ENCODE data around the gene CTDSP2.
A peak's percentile ranks its signal among the peaks of the same experiment; 100 is the strongest.
"Not testable (repeated sequence)": the region's sequence is repeated elsewhere in the genome, so short reads cannot be mapped to it uniquely, and the experiment has no call there.

CTDSP2 gene

DNA sequence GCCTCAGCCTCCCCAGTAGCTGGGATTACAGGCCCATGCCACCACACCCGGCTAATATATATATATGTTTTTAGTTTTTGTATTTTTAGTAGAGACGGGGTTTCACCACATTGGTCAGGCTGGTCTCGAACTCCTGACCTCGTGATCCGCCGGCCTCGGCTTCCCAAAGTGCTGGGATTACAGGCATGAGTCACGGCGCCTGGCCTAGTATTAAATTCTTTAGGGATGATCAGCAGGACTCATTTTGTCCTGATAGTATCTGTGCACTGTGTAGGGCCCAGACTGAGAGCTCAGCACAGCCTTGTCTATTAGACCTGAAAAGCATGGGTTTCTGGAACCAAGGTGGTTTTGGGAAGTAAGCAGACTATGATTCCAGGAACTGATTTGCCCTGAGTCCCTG, 34.5 kb upstream of the CTDSP2 start:
- peak; percentile 26 for DNase-seq

DNA sequence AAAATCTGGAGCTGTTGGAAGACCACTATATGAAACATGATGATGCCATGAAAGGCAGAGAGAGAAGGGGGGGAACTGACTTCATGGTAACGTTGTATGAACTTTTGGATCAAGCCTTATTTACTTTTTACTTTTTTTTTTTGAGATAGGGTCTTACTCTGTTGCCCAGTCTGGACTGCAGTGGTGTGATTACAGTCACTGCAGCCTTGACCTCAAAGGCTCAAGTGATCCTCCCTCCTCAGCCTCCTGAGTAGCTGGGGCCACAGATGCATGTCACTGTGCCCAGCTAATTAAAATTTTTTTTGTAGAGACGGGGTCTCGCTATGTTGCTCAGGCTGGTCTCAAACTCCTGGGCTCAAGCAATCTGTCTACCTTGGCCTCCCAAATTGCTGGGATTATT, 31.3 kb upstream of the CTDSP2 start:
- DNase-seq: no peak

DNA sequence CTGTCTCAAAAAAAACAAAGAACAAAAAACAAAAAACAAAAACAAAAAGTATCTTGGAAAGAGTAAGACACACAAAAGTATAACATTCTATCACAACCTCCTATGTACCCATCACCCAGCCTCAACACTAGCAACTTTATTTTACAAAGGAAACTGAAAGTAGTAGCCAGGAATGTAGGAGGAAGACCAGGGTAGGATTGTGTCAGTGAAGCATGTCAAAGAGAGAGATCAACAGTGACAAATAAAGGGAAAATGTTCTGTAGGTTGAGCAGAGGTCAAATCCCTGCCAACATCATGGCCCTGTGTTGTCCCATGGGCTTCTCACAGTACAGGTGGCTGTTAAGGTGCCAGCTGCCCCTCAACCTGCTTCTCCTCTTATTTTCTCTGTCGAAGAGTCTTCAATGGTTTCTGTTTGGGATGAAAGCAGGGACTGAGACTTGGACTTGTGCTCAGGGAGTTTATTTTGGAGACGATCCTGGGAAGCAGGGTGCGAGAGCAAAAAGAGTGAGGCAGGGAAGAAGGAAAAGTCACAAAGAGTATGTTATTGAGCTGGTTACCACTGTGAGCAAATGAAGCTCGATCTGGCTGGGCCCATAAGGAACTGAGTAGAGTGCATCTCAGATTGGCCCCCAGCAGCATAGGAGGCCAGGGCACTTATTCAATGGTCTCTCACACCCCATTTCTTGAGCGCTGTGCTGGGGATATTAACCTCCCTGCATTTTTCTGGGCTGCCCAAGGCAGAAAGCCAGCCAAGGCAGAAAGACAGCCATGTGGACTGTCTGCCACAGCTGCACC, 29.4 kb upstream of the CTDSP2 start:
- DNase-seq: no peak

GRCh38 chr12:57874166-57875108, 27.9 kb upstream of the CTDSP2 start:
- DNase-seq: no peak

GRCh38 chr12:57872362-57872761, 25.8 kb upstream of the CTDSP2 start:
- no peak for DNase-seq

- DNase-seq: no peak
Measured at GRCh38 chr12:57869927-57870318, 23.4 kb upstream of the CTDSP2 start.

GRCh38 chr12:57869298-57869926, 22.9 kb upstream of the CTDSP2 start:
- no peak for DNase-seq

GRCh38 chr12:57868851-57869268, 22.3 kb upstream of the CTDSP2 start:
- DNase-seq: no peak

DNA sequence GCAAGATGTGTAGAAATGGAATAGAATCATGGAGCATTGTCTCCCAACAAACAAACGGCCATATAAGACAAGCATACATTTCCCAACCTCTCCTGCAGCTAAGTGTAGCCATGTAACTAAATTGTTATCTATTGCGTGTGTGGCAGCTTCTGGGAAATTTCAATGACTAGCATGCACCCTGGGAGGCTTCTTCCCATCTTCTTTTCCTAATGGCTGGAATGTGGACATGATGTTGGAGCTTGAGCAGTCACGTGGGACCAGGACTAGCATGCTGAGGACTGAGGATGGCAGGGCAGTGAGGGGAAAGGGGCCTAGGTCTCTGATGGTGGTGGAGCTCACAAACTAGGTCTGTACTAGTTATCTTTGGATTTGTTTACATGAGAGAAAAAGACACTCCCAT, 21.7 kb upstream of the CTDSP2 start:
- DNase-seq: no peak

GRCh38 chr12:57866308-57867019, 19.9 kb upstream of the CTDSP2 start:
- DNase-seq: no peak

DNA sequence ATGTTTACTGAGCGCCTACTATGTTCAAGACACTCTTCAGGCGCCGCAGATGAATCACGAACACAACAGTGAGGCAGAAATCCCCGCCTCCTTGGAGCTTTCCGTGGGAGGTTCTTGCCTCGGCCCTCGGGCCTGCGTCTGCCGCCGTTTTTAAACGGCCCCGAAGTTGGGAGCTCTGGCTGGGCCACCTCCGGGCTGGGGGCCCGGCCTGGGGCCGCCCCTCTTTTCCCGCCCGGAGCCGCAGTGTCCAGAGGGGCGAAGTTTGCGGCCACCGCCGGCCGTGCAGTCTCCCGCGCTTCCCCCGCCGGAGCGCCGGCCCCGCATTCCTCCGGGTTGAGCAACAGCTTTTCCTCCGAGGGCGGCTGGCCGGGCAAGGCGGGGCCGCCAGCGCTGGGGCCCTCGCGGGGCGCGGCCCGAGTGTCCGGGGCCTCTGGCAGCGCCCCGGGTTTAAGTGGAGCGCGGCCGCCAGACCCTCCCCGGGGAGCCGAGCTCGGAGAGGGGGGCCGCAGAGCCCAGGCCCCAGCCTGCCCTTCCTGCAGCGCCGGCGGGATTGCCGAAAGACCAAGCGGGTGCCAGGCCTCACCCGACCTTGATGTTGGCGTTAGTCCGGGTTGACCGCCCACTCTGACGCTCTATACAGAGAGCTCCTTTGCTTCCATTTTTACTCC, 18.7 kb upstream of the CTDSP2 start:
- peak; percentile 58 for DNase-seq

DNA sequence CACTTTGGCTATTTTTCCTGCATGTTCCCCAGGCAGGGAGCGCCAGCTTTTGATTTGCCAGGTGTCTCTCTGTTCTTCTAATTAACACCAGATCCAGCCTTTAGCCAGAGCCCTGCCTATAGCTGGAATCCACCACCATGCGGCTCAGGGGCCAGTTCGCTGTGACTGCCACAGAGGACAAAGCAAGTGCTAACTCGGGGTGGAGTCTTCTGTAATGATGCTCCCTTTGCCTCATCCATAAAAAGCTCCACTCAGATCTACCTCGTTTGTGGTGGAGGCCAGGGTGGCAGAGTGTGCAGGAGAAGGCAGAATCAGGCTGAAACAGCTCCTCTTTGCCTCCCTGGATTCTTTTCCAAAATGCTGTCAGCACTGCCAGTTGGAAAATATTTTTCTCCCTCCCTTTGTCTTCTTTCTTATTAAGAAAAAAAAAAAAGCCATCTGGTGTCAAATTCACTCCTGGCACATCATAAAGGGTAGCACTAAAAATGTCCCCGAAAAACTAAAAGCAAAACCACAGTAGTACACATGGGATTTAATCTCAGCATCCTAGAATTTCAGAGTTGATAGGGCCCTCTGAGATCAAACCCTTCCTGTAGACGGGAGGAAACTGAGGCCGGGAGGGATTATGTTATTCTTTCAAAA, 18.0 kb upstream of the CTDSP2 start:
- DNase-seq: no peak

DNA sequence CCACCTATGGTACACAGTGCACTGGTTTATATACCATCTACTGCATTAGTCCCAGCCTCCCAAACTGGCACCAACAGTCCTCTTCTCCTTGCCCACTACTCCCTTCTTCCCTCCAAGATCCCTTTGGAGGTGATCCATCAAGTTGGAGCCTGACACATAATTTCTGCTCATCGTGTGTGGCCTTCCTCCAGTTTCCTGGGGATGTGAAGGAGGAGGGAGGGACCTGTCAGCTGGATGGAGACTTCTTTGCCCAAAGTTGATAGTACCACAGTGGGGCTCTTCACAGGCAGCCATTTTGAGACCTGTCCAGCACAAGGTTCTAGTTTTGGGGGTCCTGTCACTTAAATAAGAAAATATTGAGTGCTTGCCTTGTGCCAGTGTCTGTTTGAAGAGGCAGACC, 17.1 kb upstream of the CTDSP2 start:
- DNase-seq: no peak

GRCh38 chr12:57861967-57862366, 15.4 kb upstream of the CTDSP2 start:
- no peak for DNase-seq

- DNase-seq: not testable (repeated sequence)
Measured at GRCh38 chr12:57860883-57861282, 14.4 kb upstream of the CTDSP2 start.

- no peak for DNase-seq
Measured at GRCh38 chr12:57859121-57859520, 12.6 kb upstream of the CTDSP2 start.

DNA sequence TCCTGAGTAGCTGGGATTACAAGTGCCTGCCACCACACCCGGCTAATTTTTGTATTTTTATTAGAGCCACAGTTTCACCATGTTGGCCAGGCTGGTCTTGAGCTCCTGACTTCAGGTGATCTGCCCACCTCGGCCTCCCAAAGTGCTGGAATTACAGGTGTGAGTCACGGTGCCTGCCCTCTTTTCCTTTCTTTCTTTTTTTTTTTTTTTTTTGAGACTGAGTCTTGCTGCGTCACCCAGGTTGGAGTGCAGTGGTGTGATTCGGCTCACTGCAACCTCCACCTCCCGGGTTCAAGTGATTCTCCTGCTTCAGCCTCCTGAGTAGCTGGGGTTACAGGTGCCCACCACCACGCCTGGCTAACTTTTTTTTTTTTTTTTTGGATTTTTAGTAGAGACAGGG, 11.6 kb upstream of the CTDSP2 start:
- DNase-seq: not testable (repeated sequence)

DNA sequence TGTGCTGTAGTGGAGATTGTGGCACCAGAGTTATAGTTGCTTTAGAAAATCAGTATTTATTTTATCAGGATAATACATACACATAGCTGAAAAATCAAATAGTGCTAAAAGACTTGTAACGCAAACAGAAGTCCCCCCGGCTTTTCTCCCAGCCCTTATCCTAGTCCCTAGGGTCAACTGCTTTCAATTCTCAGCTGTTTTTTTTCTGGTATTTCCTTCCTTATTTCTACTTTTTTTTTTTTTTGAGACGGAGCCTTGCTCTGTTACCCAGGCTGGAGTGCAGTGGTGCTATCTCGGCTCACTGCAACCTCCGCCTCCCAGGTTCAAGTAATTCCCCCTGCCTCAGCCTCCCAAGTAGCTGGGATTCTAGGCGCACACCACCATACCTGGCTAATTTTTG, 8.4 kb upstream of the CTDSP2 start:
- DNase-seq: no peak

- no peak for DNase-seq
Measured at GRCh38 chr12:57853864-57854556, 7.5 kb upstream of the CTDSP2 start.

DNA sequence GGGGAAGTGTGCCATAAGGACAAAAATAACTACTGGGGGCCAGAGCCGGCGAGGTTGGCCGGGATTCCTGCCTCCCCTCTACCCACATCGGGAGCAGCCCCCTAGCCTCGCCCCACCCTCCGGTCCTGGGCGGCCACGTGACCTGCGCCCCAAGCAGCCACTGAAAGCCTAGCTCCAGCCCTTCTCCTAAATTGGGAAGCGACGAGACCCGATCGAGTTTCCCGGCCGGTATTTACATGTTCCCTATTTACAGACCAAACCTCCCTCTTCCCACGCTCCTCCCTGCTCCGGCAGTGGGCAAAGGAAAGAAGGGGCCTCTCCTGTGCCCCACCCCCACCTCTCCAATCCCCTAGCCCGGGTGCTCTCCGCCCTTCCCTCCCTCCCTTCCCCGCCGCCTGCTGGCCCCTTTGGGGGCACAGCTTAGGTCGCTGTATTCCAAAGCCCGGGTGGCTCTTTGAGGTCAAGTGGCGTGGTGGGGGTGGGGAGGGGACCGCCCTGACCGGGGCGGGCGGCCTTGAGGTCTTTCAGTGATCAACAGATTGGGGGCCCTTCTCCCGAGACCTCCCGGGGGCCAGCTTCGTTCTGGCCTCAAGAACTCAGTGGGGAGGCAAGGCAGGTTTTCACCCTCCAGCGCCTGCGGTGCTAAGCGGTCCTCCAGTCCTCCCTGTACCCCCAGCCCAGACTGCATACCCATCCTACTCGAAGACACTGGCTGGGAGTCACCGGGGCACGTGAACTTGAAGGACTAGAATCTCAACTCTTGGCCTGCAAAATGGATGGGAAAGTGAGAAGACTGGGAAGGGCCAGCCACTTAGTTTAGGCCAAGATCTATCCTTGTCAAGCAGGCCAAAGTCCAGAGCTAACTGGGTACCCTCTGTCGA, 6.3 kb upstream of the CTDSP2 start:
- DNase-seq: no peak
